Middle frontal gyrus (tissue), 1 donor: Measurements from ENCODE around the gene SMARCC2.

Experiments used
- DNase-seq: peaks from one replicate; pipeline ENCODE4 v3.0.0-alpha.2; 2015; ENCODE audit warnings: low spot score; ENCODE audit errors: extremely low spot score

The SMARCC2 gene

GRCh38 chr12:56152756-56153677 is 36.3 kb downstream of the SMARCC2 start:
- DNase-seq = no peak

- DNase-seq = peak; percentile 83
Measured at GRCh38 chr12:56152132-56152755, 37.0 kb downstream of the SMARCC2 start, which contains the start of gene MYL6B. Gene MYL6B, plus strand, starts transcription at chr12:56152587. Its CDS starts 1,332 bp downstream, at chr12:56153919.

- no peak for DNase-seq
Measured at GRCh38 chr12:56151672-56152131, 37.6 kb downstream of the SMARCC2 start.

GRCh38 chr12:56150563-56150962 is 38.7 kb downstream of the SMARCC2 start:
- no peak for DNase-seq

GRCh38 chr12:56146492-56147460 is 42.5 kb downstream of the SMARCC2 start:
- DNase-seq = no peak

- no peak for DNase-seq
Measured at GRCh38 chr12:56145217-56145616, 44.1 kb downstream of the SMARCC2 start.

- DNase-seq = no peak
Measured at GRCh38 chr12:56143870-56144269, 45.4 kb downstream of the SMARCC2 start.

GRCh38 chr12:56143217-56143616 is 46.1 kb downstream of the SMARCC2 start:
- DNase-seq = no peak

- DNase-seq = no peak
Measured at GRCh38 chr12:56141946-56142784, 47.1 kb downstream of the SMARCC2 start.

GRCh38 chr12:56137853-56138571 is 51.3 kb downstream of the SMARCC2 start:
- DNase-seq = no peak

GRCh38 chr12:56134897-56135296 is 54.4 kb downstream of the SMARCC2 start:
- no peak for DNase-seq

- no peak for DNase-seq
Measured at GRCh38 chr12:56130876-56131275, 58.4 kb downstream of the SMARCC2 start.

- no peak for DNase-seq
Measured at GRCh38 chr12:56129942-56130495, 59.3 kb downstream of the SMARCC2 start.

- DNase-seq = no peak
Measured at GRCh38 chr12:56129206-56129941, 59.9 kb downstream of the SMARCC2 start.

- DNase-seq = no peak
Measured at GRCh38 chr12:56128670-56129205, 60.5 kb downstream of the SMARCC2 start.

GRCh38 chr12:56127888-56128669 is 61.2 kb downstream of the SMARCC2 start, which contains the start of gene ESYT1:
Gene ESYT1, plus strand, starts transcription at chr12:56128267. Its CDS starts 53 bp downstream, at chr12:56128320.
- DNase-seq = peak; percentile 96

GRCh38 chr12:56127485-56127887 is 61.8 kb downstream of the SMARCC2 start:
- DNase-seq = no peak
